Hypothalamus (tissue), 51 donors: Measurements from ENCODE around the gene GPR42.
"Not testable (repeated sequence)": the region's sequence is repeated elsewhere in the genome, so short reads cannot be mapped to it uniquely, and the experiment has no call there.

Experiments used
- DNase-seq, 51 donors: peaks; one replicate each; lab custom pipeline; 2025; lab: John Stamatoyannopoulos, UW

Gene GPR42

DNA sequence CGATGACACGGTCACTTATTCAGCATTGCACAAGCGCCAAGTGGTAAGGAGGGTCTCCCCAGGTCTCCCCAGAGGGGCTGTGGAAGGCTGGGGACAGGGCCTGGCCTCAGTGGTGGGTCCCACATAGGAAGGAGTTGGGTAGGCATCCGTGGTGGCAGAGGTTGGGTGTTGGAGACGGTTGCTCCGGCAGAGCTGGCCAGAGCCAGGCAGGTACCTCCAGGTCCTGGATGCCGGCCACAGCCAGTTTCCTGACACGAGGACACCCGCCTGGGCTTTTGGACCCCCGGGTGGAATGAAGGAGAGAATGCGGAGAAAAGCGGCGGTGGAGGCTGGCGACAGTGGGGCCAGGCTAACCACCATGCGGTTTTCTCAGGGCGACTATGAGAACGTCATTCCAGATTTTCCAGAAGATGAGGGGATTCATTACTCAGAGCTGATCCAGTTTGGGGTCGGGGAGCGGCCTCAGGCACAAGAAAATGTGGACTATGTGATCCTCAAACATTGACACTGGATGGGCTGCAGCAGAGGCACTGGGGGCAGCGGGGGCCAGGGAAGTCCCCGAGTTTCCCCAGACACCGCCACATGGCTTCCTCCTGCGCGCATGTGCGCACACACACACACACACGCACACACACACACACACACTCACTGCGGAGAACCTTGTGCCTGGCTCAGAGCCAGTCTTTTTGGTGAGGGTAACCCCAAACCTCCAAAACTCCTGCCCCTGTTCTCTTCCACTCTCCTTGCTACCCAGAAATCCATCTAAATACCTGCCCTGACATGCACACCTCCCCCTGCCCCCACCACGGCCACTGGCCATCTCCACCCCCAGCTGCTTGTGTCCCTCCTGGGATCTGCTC lies 24.4 kb upstream of the GPR42 start:
- peak in 1 of 51 donors; percentile 9 for DNase-seq

- DNase-seq, result peak in 6 of 51 donors; percentile 5 to 19 (median 15)
Observed at GRCh38 chr19:35347171-35347929, 23.5 kb upstream of the GPR42 start, which contains the start of gene FFAR1. TSS of gene FFAR1 (plus strand) at chr19:35347902. CDS start at chr19:35351552, 3,650 bp downstream.

DNA sequence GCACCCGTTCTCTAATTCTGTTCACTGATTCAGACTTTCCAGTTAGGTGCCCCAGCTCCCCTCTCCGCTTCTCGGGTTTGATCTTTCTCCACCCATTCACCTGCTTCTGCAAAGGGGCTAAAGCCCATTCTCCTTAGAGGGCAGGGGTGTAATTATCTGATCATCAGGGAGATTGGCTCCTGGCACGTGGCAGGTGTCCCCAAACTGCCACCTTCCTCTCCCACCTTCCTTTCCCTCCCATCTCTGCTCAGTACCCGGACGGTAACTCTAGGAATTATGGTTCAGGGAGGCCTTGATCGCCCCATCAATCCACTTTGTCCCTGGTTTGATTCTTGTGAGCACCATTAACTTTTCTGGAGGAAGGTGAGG lies 23.0 kb upstream of the GPR42 start:
- no peak for DNase-seq

DNA sequence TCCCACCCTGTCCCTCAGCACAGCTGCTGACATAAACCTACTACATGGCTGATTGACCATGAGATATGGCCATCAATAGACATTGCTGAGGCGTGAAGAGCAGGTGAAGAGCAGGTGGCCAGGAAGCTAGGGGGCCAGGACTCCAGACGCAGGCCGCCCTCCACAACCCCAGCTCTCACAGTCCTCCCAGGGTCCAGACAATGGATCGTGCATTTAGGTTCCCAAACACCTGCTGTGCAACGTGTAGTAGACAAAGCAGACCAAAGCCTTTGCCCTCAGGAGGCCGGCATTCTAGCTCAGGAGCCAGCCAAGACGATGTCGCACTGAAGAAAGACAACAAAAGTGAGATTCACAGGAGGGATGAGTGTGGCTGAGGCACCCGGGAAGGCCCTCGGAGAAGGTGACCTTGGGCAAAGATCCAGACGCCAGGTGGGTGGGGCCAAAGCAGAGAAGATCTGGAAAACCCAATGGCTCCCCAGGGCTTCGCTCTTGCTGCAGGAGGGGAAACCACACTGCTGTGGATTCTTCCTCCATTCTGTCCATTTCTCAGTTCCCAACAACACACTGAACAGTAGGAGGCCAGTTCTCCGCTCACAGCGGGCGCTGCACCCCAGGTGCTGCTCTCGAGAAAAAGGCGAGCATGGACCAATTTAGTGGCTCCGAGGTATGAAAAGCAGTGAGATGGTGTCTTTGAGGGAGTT lies 21.8 kb upstream of the GPR42 start:
- DNase-seq, result no peak

GRCh38 chr19:35349614-35350521 lies 21.0 kb upstream of the GPR42 start:
- DNase-seq, result no peak

- no peak for DNase-seq
Observed at GRCh38 chr19:35350591-35350990, 20.3 kb upstream of the GPR42 start.

- DNase-seq, result no peak
Observed at GRCh38 chr19:35351411-35352176, 19.3 kb upstream of the GPR42 start.

DNA sequence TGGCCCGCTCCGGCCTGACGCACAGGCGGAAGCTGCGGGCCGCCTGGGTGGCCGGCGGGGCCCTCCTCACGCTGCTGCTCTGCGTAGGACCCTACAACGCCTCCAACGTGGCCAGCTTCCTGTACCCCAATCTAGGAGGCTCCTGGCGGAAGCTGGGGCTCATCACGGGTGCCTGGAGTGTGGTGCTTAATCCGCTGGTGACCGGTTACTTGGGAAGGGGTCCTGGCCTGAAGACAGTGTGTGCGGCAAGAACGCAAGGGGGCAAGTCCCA lies 18.8 kb upstream of the GPR42 start:
- DNase-seq, result no peak

DNA sequence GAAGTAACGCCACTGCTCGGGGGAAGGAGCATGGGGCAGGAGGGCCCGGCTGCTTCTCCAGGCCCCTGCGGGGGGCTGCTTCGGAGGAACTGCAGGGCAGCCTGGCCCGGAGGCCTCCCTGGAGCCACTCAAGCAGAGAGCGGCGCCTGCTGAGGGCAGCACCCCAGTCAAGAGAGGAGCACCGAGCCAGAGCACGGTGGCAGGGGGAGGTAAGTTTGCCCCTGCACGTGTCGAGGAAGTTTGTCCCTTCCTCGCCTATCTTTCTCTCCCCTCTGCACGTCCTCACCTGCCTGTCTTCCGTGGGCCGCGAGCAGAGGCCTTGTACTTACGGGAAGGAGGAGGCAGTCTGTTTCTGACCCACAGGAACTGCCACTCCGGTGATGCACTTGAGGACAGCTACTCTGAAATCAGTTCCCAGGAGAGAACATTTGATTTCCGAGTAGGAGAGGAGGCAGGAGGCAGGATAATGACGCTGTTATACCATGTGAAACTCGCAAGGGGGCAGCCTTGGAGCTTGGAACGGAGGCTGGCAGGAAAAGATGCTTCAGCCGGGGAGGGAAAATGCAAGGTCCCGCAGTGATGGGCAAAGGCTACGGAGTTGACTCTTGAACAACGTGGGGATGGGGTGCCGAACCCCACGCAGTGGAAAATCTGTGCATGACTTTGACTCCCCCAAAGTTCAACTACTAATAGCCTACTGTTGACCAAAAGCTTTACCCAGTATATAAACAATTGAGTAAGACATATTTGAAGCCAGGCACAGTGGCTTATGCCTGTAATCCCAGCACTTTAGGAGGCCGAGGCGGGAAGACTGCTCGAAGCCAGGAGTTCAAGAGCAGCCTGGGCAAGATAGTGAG lies 18.2 kb upstream of the GPR42 start:
- peak in 44 of 51 donors; percentile 8 to 81 (median 46) for DNase-seq

DNA sequence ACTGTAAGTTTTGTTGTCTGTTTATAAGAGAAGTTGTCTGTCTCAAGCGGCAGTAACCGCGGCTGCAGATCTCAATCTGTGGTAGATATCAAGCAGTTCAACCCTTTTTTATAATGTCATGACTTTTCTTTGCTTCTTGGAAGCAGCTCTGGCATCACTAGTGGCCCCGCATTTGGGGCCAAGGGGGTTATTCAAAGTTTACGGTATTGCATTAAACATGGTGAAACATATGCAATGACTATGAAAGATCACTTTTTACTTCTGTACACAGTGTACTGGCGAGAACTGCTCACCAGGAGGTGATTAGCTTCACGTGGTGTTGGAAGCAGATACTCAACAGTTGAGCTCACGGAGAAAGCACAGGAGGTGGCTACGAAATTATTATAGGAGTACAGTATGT lies 17.2 kb upstream of the GPR42 start:
- no peak for DNase-seq

- DNase-seq, result no peak
Observed at GRCh38 chr19:35354898-35355297, 16.0 kb upstream of the GPR42 start.

DNA sequence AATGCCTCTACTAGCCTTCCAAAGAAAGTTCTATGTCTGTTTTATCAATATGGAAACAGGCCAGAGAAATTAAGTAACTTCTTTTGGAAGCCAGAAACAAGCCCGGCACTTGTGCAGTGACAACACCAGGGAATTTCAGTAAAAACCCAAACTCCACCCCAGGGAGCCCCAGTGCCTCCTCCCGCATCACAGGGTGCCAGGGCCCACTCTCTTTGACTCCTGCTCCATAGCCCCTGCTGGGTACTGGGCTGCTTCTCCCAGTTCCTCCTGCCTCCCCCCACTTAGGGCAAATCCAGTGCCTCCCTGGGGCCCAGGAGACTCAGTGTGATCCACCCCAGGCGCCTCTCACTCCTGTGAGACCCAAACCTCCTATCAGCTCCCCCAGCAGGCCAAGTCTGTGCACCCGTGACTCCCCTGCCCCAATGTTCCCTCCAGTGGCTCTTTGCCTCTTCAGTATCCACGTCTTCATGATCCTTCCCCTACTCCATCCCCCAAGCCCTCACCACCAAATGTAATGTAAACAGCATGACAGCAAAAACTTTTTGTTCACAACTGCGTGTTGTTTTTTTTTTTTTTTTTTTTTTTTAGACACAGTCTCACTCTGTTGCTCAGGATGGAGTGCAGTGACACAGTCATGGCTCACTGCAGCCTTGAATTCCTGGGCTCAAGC lies 14.9 kb upstream of the GPR42 start:
- no peak for DNase-seq

- peak in 10 of 51 donors; percentile 9 to 46 (median 15) for DNase-seq
Observed at GRCh38 chr19:35357867-35358573, 12.8 kb upstream of the GPR42 start, which contains the start of gene FFAR3. TSS of gene FFAR3 (plus strand) at chr19:35358460. CDS start at chr19:35358891, 431 bp downstream.

DNA sequence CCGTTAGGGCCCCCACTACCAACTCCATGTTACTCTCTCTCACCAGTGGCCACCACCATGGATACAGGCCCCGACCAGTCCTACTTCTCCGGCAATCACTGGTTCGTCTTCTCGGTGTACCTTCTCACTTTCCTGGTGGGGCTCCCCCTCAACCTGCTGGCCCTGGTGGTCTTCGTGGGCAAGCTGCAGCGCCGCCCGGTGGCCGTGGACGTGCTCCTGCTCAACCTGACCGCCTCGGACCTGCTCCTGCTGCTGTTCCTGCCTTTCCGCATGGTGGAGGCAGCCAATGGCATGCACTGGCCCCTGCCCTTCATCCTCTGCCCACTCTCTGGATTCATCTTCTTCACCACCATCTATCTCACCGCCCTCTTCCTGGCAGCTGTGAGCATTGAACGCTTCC lies 12.0 kb upstream of the GPR42 start:
- DNase-seq, result not testable (repeated sequence)

- DNase-seq, result not testable (repeated sequence)
Observed at GRCh38 chr19:35359395-35359794, 11.5 kb upstream of the GPR42 start.

GRCh38 chr19:35360081-35360480 lies 10.8 kb upstream of the GPR42 start:
- DNase-seq, result not testable (repeated sequence)

DNA sequence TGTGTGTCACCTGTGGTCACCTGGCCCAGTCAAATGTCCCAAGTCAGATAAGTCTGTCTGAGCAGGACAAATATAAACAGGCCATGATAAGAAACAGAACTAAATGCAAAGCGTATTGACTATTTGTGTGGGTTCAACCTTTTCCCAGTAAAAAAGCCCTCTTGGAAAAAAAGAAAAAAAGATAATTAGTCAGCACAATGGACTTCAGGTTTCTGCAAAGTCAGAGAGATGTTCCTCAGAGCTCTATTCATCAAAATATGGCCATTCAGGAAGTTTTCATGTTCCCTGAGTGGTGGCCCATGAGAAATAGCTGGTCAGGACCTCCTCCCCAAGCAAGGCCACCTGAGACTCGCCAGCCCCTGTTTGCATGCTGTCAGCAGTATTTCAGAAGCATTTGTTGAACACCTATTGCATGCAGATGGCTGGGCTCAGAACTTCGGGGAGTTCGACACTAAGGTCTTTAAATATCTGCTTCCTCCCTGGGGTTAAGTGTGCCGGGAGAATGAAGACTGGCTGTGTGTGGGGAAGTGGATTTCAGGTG lies 9.9 kb upstream of the GPR42 start:
- DNase-seq, result no peak
